ENCODE data around the gene GFM1.
"Not testable (repeated sequence)": the region's sequence is repeated elsewhere in the genome, so short reads cannot be mapped to it uniquely, and the experiment has no call there.

The GFM1 gene

DNA sequence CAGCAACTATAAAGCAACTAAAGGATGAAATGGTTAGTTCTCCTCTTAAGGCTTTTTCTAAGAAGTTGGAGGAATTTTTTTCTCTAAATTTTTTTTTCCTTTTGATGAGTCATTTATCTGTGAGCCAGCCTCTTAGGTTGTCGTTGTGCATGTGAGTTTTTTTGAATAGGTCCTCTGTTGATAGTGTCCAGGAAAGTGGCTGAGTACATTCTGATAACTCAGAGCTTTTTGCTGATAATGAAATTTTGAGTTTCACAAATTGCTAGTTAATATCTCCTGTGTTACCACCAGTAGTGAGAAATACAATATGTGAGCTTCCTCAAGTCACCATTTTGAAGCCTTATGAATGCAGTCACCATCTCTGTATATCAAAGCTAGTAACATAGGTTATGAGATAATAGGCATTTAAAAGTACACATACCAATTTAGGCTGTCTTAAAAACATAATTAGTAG, 35.2 kb downstream of the GFM1 start:
- Histone ChIP-seq H3K36me3 (ENCODE audit: control insufficient read depth, insufficient read depth, low read length) (peaks cover 12% of the 10 kb centered on the region), H3K4me1 (ENCODE audit: control insufficient read depth, insufficient read depth, low read length) (no peaks in the 10 kb centered on the region), H3K9me3 (ENCODE audit: control insufficient read depth, insufficient read depth, low read depth, low read length) (no peaks in the 10 kb centered on the region), H3K4me3 (ENCODE audit: low read depth, low read length) (no peak overlapping the region), H3K9ac (ENCODE audit: low read length) (no peak overlapping the region), H3K27me3 (ENCODE audit: control insufficient read depth, insufficient read depth, low read length) (no peaks in the 10 kb centered on the region), H3K27ac (ENCODE audit: low read depth, low read length) (no peak overlapping the region)

DNA sequence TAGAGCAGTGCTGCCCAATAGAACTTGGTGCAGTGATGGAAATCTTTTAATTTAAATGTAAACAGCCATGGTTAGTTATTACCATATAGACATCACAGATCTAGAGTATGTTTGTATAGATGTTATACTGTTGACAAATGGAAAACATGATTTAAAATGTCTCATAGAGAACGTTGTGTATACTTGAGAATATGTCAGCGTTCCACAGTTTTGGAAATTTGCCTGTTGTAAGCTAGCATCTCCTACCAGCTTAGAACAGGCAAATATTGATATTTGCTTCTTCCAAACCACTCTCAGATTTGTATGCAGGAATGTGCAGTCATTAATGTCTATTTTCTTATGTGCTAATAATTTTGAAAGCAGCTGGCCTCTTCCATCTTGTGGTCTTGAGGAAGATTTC, 36.5 kb downstream of the GFM1 start:
- Histone ChIP-seq H3K4me1 (ENCODE audit: control insufficient read depth, insufficient read depth, low read length) (no peaks in the 10 kb centered on the region), H3K9me3 (ENCODE audit: control insufficient read depth, insufficient read depth, low read depth, low read length) (no peaks in the 10 kb centered on the region), H3K4me3 (ENCODE audit: low read depth, low read length) (no peak overlapping the region), H3K27me3 (ENCODE audit: control insufficient read depth, insufficient read depth, low read length) (no peaks in the 10 kb centered on the region), H3K36me3 (ENCODE audit: control insufficient read depth, insufficient read depth, low read length) (peaks cover 22% of the 10 kb centered on the region), H3K9ac (ENCODE audit: low read length) (no peak overlapping the region), H3K27ac (ENCODE audit: low read depth, low read length) (no peak overlapping the region)

DNA sequence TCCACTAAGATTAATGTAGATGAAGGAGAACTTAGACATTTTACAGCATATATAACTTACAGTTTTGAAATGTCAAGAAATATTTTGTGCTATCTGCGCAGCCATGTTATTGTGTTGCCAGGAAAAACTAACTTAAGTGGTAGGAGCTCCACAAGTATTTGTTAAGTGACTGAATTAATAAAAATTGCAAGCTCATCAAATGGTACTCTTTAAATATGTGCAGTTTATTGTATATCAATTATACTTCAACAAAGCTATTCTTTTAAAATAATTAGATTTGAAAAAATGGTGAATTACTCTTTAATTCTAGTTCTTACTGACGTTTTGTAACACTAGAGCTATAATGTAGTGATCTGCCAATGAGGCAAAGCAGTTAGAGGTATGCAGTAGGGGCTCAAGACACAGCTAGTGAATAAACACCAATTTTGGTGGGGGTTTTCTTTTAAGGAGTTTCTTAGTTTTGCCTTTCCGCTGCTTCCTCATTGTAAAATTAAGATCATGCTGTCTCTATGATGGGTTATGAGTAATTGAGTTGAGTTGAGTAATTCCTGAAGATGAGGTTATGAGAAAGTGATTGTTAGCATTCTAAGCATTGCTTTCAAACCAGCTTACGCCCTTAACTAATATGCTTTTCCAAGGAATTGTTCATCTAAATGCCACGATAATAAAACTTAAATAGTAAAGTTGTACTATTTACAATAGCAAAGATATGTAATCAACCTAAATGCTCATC, 39.1 kb downstream of the GFM1 start:
- peaks cover 16% of the 10 kb centered on the region for H3K36me3 ChIP-seq (ENCODE audit: control insufficient read depth, insufficient read depth, low read length)
- H3K27me3 ChIP-seq (ENCODE audit: control insufficient read depth, insufficient read depth, low read length), result no peaks in the 10 kb centered on the region
- no peaks in the 10 kb centered on the region for H3K4me1 ChIP-seq (ENCODE audit: control insufficient read depth, insufficient read depth, low read length)
- no peak overlapping the region for H3K4me3 ChIP-seq (ENCODE audit: low read depth, low read length)
- no peak overlapping the region for H3K27ac ChIP-seq (ENCODE audit: low read depth, low read length)
- H3K9ac ChIP-seq (ENCODE audit: low read length), result no peak overlapping the region
- H3K9me3 ChIP-seq (ENCODE audit: control insufficient read depth, insufficient read depth, low read depth, low read length), result no peaks in the 10 kb centered on the region

DNA sequence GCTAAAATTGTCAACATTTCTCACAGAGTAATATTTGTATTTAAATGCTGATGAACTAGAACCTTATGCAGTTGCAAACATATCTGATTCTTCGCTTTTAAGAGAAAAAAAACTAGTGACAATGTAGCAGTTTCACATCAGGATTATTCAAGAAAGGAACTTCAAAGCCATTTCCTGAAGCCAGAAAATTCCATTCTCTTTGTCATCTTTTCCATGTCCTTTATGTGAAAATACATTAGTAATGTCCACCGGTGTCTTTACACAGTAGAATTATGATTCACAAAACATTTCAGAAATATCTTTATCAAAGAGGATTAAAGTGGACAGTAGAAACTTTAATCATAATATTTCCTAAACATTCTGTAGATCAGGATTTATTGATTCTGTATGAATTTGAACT, 40.8 kb downstream of the GFM1 start:
- Histone ChIP-seq H3K9me3 (ENCODE audit: control insufficient read depth, insufficient read depth, low read depth, low read length) (no peaks in the 10 kb centered on the region), H3K4me1 (ENCODE audit: control insufficient read depth, insufficient read depth, low read length) (no peaks in the 10 kb centered on the region), H3K27ac (ENCODE audit: low read depth, low read length) (no peak overlapping the region), H3K9ac (ENCODE audit: low read length) (no peak overlapping the region), H3K4me3 (ENCODE audit: low read depth, low read length) (no peak overlapping the region), H3K27me3 (ENCODE audit: control insufficient read depth, insufficient read depth, low read length) (no peaks in the 10 kb centered on the region), H3K36me3 (ENCODE audit: control insufficient read depth, insufficient read depth, low read length) (peaks cover 16% of the 10 kb centered on the region)

DNA sequence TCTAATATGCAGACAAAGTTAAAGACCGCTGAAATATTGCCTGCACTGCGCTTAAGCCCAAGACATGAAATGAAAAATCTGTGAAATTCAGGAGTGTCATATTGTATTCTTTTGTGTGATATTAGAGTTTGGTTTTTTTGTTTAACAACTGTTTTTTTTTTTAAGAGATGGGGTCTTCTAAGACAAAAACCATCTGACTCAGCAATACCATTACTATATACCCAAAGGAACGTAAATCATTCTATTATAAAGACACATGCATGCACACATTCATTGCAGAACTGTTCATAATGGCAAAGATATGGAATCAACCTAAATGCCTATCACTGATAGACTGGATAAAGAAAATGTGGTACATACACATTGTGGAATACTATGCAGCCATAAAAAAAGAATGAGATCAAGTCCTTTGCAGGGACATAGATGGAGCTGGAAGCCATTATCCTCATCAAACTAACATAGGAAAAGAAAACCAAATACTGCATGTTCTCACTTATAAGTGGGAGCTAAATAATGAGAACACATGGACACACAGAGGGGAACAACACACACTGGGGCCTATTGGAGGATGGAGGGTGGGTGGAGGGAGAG, 49.6 kb downstream of the GFM1 start:
- H3K4me3 ChIP-seq (ENCODE audit: low read depth, low read length); H3K27ac ChIP-seq (ENCODE audit: low read depth, low read length); H3K9me3 ChIP-seq (ENCODE audit: control insufficient read depth, insufficient read depth, low read depth, low read length); H3K9ac ChIP-seq (ENCODE audit: low read length); H3K27me3 ChIP-seq (ENCODE audit: control insufficient read depth, insufficient read depth, low read length); H3K4me1 ChIP-seq (ENCODE audit: control insufficient read depth, insufficient read depth, low read length): not testable (repeated sequence)
- peaks cover 13% of the 10 kb centered on the region for H3K36me3 ChIP-seq (ENCODE audit: control insufficient read depth, insufficient read depth, low read length)

DNA sequence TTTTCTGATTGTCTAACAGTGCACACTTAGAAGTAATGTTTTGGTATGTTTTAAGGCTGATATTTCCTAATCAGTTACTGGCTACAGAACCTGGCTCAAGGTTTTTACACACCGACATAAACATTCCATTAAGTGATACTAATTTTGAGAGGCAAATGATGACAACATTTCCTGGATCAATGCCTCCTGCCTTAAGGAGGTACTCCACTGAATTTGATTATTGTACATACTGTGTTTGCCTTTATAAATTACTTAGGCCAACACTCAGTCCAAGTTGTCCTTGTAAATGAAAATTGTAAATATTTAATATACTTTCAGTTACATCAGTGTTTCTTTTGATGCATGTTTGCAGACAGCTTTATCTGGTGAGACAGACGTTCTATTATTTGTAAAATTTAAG, 52.3 kb downstream of the GFM1 start:
- Histone ChIP-seq H3K27ac (ENCODE audit: low read depth, low read length) (no peak overlapping the region), H3K36me3 (ENCODE audit: control insufficient read depth, insufficient read depth, low read length) (peaks cover 3% of the 10 kb centered on the region; the same call in 1 of the 2 replicates), H3K4me1 (ENCODE audit: control insufficient read depth, insufficient read depth, low read length) (no peaks in the 10 kb centered on the region), H3K9me3 (ENCODE audit: control insufficient read depth, insufficient read depth, low read depth, low read length) (no peaks in the 10 kb centered on the region), H3K27me3 (ENCODE audit: control insufficient read depth, insufficient read depth, low read length) (no peaks in the 10 kb centered on the region), H3K9ac (ENCODE audit: low read length) (no peak overlapping the region), H3K4me3 (ENCODE audit: low read depth, low read length) (no peak overlapping the region)

DNA sequence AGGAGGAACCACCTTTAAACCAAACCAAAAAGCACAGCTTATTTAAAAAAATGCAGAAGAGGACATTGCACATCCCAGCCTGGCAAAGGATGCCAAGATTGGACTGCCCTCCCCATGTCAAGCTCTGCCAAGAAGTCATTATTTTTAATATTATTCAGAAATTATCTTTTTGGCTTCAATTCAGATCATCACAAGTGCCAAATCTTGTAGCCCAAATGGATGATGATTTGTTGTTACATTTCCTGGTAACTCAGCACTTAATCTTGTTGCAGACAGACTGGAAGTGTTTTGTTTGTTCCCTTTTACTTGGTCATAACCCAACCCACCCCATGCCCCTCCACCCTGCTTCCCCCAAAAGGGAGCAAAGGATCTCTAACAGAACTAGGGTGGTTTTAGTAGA, 56.2 kb downstream of the GFM1 start:
- Histone ChIP-seq H3K4me3 (ENCODE audit: low read depth, low read length) (no peak overlapping the region), H3K4me1 (ENCODE audit: control insufficient read depth, insufficient read depth, low read length) (no peaks in the 10 kb centered on the region), H3K9me3 (ENCODE audit: control insufficient read depth, insufficient read depth, low read depth, low read length) (no peaks in the 10 kb centered on the region)

DNA sequence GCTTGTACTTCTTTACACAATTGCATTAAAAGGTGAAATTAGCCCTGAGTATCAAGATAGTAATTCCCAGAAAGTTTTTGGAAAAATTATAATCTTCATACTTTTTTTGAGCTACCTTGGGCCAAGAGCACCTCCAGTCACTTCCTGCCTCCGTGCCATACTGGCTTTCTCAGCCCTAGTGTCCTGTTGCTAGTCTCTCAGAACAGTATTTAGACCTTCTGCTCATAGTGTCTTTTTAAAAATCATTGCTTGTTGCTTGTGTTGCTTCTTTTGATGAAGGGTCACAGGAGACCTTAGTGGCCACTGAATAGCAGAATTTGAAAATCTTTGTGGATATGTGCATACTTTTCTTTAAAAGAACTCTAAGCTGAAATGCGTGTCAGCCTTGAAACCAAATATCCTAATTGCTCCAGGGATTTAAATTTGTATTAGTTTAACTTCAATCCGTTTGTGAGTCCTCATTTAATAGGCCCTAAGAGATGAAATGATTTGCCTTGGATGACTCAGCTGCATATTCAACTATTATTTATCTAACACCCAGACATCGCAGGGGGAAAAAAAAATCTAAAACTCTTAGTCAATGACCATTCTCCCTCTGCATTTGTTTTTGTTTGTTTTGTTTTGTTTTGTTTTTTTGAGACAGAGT, 57.2 kb downstream of the GFM1 start:
- no peak overlapping the region for H3K4me3 ChIP-seq (ENCODE audit: low read depth, low read length)
- no peaks in the 10 kb centered on the region for H3K27me3 ChIP-seq (ENCODE audit: control insufficient read depth, insufficient read depth, low read length)
- H3K36me3 ChIP-seq (ENCODE audit: control insufficient read depth, insufficient read depth, low read length), result no peaks in the 10 kb centered on the region
- no peaks in the 10 kb centered on the region for H3K4me1 ChIP-seq (ENCODE audit: control insufficient read depth, insufficient read depth, low read length)
- no peaks in the 10 kb centered on the region for H3K9me3 ChIP-seq (ENCODE audit: control insufficient read depth, insufficient read depth, low read depth, low read length)
- H3K27ac ChIP-seq (ENCODE audit: low read depth, low read length), result no peak overlapping the region
- no peak overlapping the region for H3K9ac ChIP-seq (ENCODE audit: low read length)

More for the DNA sequence above, 56.2 kb downstream of the GFM1 start:
- no peak overlapping the region for H3K27ac ChIP-seq (ENCODE audit: low read depth, low read length)
- no peaks in the 10 kb centered on the region for H3K27me3 ChIP-seq (ENCODE audit: control insufficient read depth, insufficient read depth, low read length)
- H3K36me3 ChIP-seq (ENCODE audit: control insufficient read depth, insufficient read depth, low read length), result no peaks in the 10 kb centered on the region
- H3K9ac ChIP-seq (ENCODE audit: low read length), result no peak overlapping the region

DNA sequence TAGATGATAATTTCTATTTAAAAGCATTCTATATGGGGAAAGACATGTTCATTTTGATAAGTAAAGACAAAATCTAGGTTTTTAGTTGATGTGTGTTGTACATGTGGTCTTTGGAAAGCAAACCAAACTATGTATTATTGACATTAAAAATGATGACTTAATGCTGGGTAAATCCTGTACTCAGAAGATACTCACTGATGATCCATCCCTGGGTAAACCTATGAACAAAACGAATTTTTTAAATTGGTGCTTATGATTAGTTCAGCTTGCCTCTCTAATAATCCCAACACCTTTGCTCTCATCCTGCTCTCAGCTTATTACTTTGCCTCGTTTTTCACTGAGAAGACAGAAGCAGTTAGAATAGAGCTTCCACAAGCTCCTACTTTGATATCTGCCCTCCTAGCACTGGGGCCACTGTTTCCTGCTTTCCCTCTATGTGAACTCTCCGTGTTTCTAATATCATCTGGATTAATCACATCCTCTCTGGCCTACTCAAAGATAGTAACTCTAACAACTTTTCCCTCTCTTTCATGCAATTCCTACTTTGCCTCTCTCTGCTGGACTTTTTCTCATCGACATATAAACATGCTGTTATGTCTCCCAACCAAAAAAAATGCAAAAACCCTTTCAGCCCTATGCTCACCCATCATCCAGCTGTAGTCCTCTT, 58.6 kb downstream of the GFM1 start:
- no peaks in the 10 kb centered on the region for H3K27me3 ChIP-seq (ENCODE audit: control insufficient read depth, insufficient read depth, low read length)
- no peak overlapping the region for H3K4me3 ChIP-seq (ENCODE audit: low read depth, low read length)
- no peaks in the 10 kb centered on the region for H3K4me1 ChIP-seq (ENCODE audit: control insufficient read depth, insufficient read depth, low read length)
- no peak overlapping the region for H3K9ac ChIP-seq (ENCODE audit: low read length)
- H3K27ac ChIP-seq (ENCODE audit: low read depth, low read length), result no peak overlapping the region
- H3K36me3 ChIP-seq (ENCODE audit: control insufficient read depth, insufficient read depth, low read length), result peaks cover 6% of the 10 kb centered on the region
- H3K9me3 ChIP-seq (ENCODE audit: control insufficient read depth, insufficient read depth, low read depth, low read length), result no peaks in the 10 kb centered on the region

DNA sequence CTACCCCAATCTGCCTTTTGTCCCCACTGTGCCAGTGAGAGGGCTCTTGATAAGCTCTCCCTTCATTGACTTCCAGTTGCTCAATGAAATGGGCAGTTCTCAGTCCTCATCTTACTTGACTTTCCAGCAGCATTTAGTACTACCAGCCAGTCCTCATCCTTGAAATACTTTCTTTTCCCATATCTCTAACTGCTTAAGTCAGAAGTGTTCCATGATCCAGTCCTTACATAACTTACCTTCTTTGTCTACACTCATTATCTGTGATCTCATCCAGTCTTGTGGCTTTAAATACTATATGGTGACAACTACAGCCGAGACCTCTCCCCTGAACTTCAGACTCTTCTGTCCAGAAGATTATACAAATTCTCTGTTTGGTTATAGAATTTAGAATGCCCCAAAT, 59.2 kb downstream of the GFM1 start:
- Histone ChIP-seq H3K36me3 (ENCODE audit: control insufficient read depth, insufficient read depth, low read length) (peaks cover 9% of the 10 kb centered on the region), H3K9ac (ENCODE audit: low read length) (no peak overlapping the region), H3K4me1 (ENCODE audit: control insufficient read depth, insufficient read depth, low read length) (no peaks in the 10 kb centered on the region), H3K4me3 (ENCODE audit: low read depth, low read length) (no peak overlapping the region), H3K9me3 (ENCODE audit: control insufficient read depth, insufficient read depth, low read depth, low read length) (no peaks in the 10 kb centered on the region), H3K27me3 (ENCODE audit: control insufficient read depth, insufficient read depth, low read length) (no peaks in the 10 kb centered on the region), H3K27ac (ENCODE audit: low read depth, low read length) (no peak overlapping the region)

DNA sequence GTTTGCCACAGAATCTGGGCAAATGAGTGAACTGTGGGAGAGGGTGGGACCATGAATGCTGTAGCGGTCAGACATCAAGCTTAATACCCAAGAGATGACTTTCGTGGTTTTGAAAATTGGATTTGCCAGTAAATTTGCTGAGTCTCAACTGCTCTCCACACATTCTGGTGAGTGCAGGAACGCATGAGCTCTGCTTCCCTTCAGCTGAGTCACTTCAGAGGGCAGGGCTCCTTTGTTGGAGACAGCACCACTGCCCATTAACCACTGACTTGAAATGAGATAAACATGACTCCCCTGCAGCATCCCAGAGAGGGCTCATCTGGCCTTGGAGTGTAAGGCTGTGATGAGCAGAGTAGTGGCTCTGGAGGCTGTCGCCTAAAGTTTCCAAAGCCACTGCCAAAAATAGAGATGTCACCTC, 65.3 kb downstream of the GFM1 start:
- Histone ChIP-seq H3K4me1 (ENCODE audit: control insufficient read depth, insufficient read depth, low read length) (peaks cover 15% of the 10 kb centered on the region), H3K4me3 (ENCODE audit: low read depth, low read length) (no peak overlapping the region), H3K9me3 (ENCODE audit: control insufficient read depth, insufficient read depth, low read depth, low read length) (no peaks in the 10 kb centered on the region), H3K27me3 (ENCODE audit: control insufficient read depth, insufficient read depth, low read length) (no peaks in the 10 kb centered on the region), H3K36me3 (ENCODE audit: control insufficient read depth, insufficient read depth, low read length) (peaks cover 18% of the 10 kb centered on the region), H3K9ac (ENCODE audit: low read length) (no peak overlapping the region), H3K27ac (ENCODE audit: low read depth, low read length) (no peak overlapping the region)

All from HUES6 (cell line).